DOHH2 (cell line): ENCODE data around the gene DCDC2.

Experiments
- H3F3A ChIP-seq: fragments of 200-600 bp; sonication (generic), shearing (Covaris generic); 2 replicates; pipeline ENCODE4 v1.6.0; 2016; ENCODE audit warnings: antibody characterized with exemption, mild to moderate bottlenecking; ENCODE audit not compliant: control insufficient read depth, insufficient read depth
- H3K27ac ChIP-seq: fragments of 200-600 bp; sonication (generic); 2 replicates; pipeline ENCODE4 v1.5.1; 2014; ENCODE audit warnings: low read depth, mild to moderate bottlenecking, low read length, moderate library complexity
- H3K27me3 ChIP-seq: fragments of 200-600 bp; sonication (generic); 2 replicates; pipeline ENCODE4 v1.6.1; 2014; ENCODE audit warnings: mild to moderate bottlenecking, low read length, mixed read lengths; ENCODE audit not compliant: control insufficient read depth
- H3K36me3 ChIP-seq: fragments of 200-600 bp; sonication (generic); 2 replicates; pipeline ENCODE4 v1.6.1; 2014; ENCODE audit warnings: mild to moderate bottlenecking, low read length, moderate library complexity, mixed read lengths; ENCODE audit not compliant: control insufficient read depth
- H3K4me1 ChIP-seq: fragments of 200-600 bp; sonication (generic); 2 replicates; pipeline ENCODE4 v1.6.1; 2014; ENCODE audit warnings: mild to moderate bottlenecking, low read length, mixed read lengths; ENCODE audit not compliant: control insufficient read depth
- H3K4me2 ChIP-seq: fragments of 200-600 bp; sonication (generic); 2 replicates; pipeline ENCODE4 v1.6.0; 2014; ENCODE audit warnings: mild to moderate bottlenecking, low read length, moderate library complexity
- H3K4me3 ChIP-seq: fragments of 200-600 bp; sonication (generic); 2 replicates; pipeline ENCODE4 v1.5.1; 2014; ENCODE audit warnings: mild to moderate bottlenecking, low read length, mixed read lengths
- H3K79me2 ChIP-seq: fragments of 200-600 bp; sonication (generic); 2 replicates; pipeline ENCODE4 v1.6.1; 2014; ENCODE audit warnings: mild to moderate bottlenecking, low read length, mixed read lengths; ENCODE audit not compliant: control insufficient read depth
- H3K9me2 ChIP-seq: fragments of 200-600 bp; sonication (generic); replicated peaks from 2 replicates; pipeline ENCODE4 v1.6.1; 2014; ENCODE audit warnings: mild to moderate bottlenecking, low read length, mixed read lengths; ENCODE audit not compliant: control insufficient read depth
- H3K9me3 ChIP-seq: fragments of 200-600 bp; sonication (generic); 2 replicates; pipeline ENCODE4 v1.6.1; 2014; ENCODE audit warnings: antibody characterized with exemption, low read length, mixed read lengths; ENCODE audit not compliant: control insufficient read depth, insufficient read depth
- H4K20me1 ChIP-seq: fragments of 200-600 bp; sonication (generic); 2 replicates; pipeline ENCODE4 v1.6.0; 2014; ENCODE audit warnings: low read depth, mild to moderate bottlenecking, antibody characterized with exemption, low read length, moderate library complexity; ENCODE audit not compliant: control insufficient read depth, insufficient read depth
- CTCF ChIP-seq: fragments of 200-600 bp; sonication (generic); IDR thresholded peaks from one replicate; pipeline ENCODE4 v1.5.1; 2014; ENCODE audit warnings: antibody characterized with exemption, mild to moderate bottlenecking, low read depth, low read length; ENCODE audit not compliant: poor library complexity, severe bottlenecking
- EZH2phosphoT487 ChIP-seq: fragments of 200-600 bp; sonication (generic); IDR thresholded peaks from 2 replicates; pipeline ENCODE4 v1.6.1; 2017; ENCODE audit warnings: borderline replicate concordance, mild to moderate bottlenecking, antibody characterized with exemption, low read length, moderate library complexity, mixed read lengths

DCDC2 gene

GRCh38 chr6:24394061-24394779 is 36.4 kb upstream of the DCDC2 start:
- no peaks in the 10 kb centered on the region for H3K36me3 ChIP-seq
- H4K20me1 ChIP-seq = no peaks in the 10 kb centered on the region
- H3K79me2 ChIP-seq = no peaks in the 10 kb centered on the region
- no peak overlapping the region for H3K27ac ChIP-seq
- H3K4me2 ChIP-seq = no peak overlapping the region
- no peak overlapping the region for H3K4me3 ChIP-seq
- TF ChIP-seq CTCF (no peak), EZH2phosphoT487 (no peak)
- peaks cover 16% of the 10 kb centered on the region for H3K9me3 ChIP-seq
- H3F3A ChIP-seq = no peaks in the 10 kb centered on the region
- no peaks in the 10 kb centered on the region for H3K4me1 ChIP-seq
- no peaks in the 10 kb centered on the region for H3K9me2 ChIP-seq
- H3K27me3 ChIP-seq = 0 out of 2 replicates have a peak, but pooled peaks cover 2% of the 10 kb centered on the region

GRCh38 chr6:24391756-24392405 is 34.0 kb upstream of the DCDC2 start:
- no peaks in the 10 kb centered on the region for H4K20me1 ChIP-seq
- H3F3A ChIP-seq = no peaks in the 10 kb centered on the region
- H3K4me1 ChIP-seq = no peaks in the 10 kb centered on the region
- no peak overlapping the region for H3K4me3 ChIP-seq
- no peak overlapping the region for H3K4me2 ChIP-seq
- H3K27me3 ChIP-seq = 0 out of 2 replicates have a peak, but pooled peaks cover 2% of the 10 kb centered on the region
- H3K36me3 ChIP-seq = no peaks in the 10 kb centered on the region
- H3K9me2 ChIP-seq = no peaks in the 10 kb centered on the region
- peaks cover 10% of the 10 kb centered on the region for H3K9me3 ChIP-seq
- TF ChIP-seq EZH2phosphoT487 (no peak), CTCF (no peak)
- no peak overlapping the region for H3K27ac ChIP-seq
- H3K79me2 ChIP-seq = no peaks in the 10 kb centered on the region

GRCh38 chr6:24391208-24391607 is 33.3 kb upstream of the DCDC2 start:
- TF ChIP-seq CTCF (no peak), EZH2phosphoT487 (no peak)
- Histone ChIP-seq H3K4me3 (no peak overlapping the region), H3K79me2 (no peaks in the 10 kb centered on the region), H4K20me1 (no peaks in the 10 kb centered on the region), H3K4me1 (no peaks in the 10 kb centered on the region), H3K27ac (no peak overlapping the region), H3K9me2 (no peaks in the 10 kb centered on the region), H3K27me3 (0 out of 2 replicates have a peak, but pooled peaks cover 2% of the 10 kb centered on the region), H3F3A (no peaks in the 10 kb centered on the region), H3K4me2 (no peak overlapping the region), H3K36me3 (no peaks in the 10 kb centered on the region), H3K9me3 (peaks cover 3% of the 10 kb centered on the region; the same call in 1 of the 2 replicates)
